H7 (cell line): ENCODE results near the gene SGCE. TPM values are rescaled to one million over a fixed set of nuclear protein-coding genes. Genes with fewer than 3 reads are reported as not detected.
"Not testable (repeated sequence)": the region's sequence is repeated elsewhere in the genome, so short reads cannot be mapped to it uniquely, and the experiment has no call there.

ENCODE experiments used
- DNase-seq: peaks from one replicate; pipeline ENCODE4 v3.0.0; 2012
- H3K27me3 ChIP-seq: 2 replicates; pipeline ENCODE4 v1.6.0; 2011; ENCODE audit warnings: mild to moderate bottlenecking, low read length; ENCODE audit not compliant: control insufficient read depth, insufficient read depth
- H3K36me3 ChIP-seq: replicated peaks from 2 replicates; pipeline ENCODE4 v1.5.1; 2011; ENCODE audit warnings: low read length; ENCODE audit not compliant: control insufficient read depth, insufficient read depth
- H3K4me3 ChIP-seq: 2 replicates; pipeline ENCODE4 v1.5.1; 2011; ENCODE audit warnings: low read depth, mild to moderate bottlenecking, control low read depth, low read length, moderate library complexity; ENCODE audit not compliant: insufficient read depth
- total RNA-seq: library from RNA; depleted of rRNA; stranded (reverse); fragments of >200 nt; shearing (Covaris generic); gene quantifications from 2 replicates; pipeline ENCODE4 v1.2.3, GENCODE V29; 2014; rRNA removed

Gene SGCE, protein sequence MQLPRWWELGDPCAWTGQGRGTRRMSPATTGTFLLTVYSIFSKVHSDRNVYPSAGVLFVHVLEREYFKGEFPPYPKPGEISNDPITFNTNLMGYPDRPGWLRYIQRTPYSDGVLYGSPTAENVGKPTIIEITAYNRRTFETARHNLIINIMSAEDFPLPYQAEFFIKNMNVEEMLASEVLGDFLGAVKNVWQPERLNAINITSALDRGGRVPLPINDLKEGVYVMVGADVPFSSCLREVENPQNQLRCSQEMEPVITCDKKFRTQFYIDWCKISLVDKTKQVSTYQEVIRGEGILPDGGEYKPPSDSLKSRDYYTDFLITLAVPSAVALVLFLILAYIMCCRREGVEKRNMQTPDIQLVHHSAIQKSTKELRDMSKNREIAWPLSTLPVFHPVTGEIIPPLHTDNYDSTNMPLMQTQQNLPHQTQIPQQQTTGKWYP
- 25.8 and 28.4 TPM in 2 replicates for total RNA-seq

DNA sequence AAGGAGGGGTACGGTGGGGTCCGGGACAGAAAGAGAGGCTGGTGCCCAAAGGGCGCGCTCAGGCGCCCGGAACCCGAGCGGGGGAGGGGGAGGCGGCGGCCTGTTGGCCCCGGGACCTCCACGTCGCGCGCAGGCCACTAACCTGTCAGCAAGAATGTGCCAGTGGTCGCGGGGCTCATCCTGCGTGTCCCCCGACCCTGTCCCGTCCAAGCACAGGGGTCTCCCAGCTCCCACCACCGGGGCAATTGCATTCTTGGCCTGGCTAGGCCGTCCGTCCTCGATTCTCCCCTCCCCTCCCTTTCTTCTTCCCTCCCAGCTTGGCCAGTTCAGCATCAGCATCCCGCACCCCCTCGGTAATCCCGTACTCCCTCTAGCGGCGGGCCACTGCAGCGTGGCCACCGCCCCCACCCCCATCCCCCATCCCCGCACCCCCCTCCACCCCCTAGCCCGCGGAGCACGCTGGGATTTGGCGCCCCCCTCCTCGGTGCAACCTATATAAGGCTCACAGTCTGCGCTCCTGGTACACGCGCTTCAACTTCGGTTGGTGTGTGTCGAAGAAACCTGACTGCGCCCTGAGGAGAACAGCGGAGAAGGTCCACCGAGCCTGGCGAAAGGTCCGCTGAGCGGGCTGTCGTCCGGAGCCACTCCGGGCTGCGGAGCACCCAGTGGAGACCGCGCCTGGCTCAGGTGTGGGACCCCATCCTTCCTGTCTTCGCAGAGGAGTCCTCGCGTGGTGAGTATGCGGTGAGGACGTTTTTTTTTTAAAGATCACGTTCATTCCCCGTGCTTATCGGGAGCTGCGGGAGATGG, at the start of gene SGCE:
Gene SGCE (minus strand): TSS at position 286 of the 810 bp plus-strand sequence. CDS start 35 bp downstream, at position 251.
- Histone ChIP-seq H3K27me3 (peaks cover 7% of the 10 kb centered on the region), H3K36me3 (no peaks in the 10 kb centered on the region), H3K4me3 (peak within 1 kb of the TSS; percentile 90)
- DNase-seq = peak; percentile 75

DNA sequence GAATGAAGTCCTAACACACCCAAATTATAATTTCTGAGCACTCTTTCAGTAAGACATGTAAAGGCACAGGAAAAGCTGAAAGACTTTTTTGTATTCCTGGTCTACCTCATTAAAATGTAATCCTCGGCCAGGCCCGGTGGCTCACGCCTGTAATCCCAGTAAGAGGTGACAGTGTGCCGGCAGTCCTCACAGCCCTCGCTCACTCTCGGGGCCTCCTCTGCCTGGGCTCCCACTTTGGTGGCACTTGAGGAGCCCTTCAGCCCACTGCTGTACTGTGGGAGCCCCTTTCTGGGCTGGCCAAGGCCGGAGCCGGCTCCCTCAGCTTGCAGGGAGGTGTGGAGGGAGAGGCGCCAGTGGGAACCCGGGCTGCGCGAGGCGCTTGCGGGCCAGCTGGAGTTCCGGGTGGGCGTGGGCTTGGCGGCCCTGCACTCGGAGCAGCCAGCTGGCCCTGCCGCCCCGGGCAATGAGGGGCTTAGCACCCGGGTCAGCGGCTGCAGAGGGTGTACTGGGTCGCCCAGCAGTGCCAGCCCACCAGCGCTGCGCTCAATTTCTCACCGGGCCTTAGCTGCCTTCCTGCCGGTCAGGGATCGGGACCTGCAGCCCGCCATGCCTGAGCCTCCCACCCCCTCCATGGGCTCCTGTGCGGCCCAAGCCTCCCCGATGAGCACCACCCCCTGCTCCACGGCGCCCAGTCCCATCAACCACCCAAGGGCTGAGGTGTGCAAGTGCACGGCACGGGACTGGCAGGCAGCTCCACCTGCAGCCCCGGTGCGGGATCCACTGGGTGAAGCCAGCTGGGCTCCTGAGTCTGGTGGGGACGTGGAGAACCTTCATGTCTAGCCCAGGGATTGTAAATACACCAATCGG, 49.5 kb upstream of the SGCE start:
- not testable (repeated sequence) for H3K36me3 ChIP-seq, H3K4me3 ChIP-seq, H3K27me3 ChIP-seq, DNase-seq

DNA sequence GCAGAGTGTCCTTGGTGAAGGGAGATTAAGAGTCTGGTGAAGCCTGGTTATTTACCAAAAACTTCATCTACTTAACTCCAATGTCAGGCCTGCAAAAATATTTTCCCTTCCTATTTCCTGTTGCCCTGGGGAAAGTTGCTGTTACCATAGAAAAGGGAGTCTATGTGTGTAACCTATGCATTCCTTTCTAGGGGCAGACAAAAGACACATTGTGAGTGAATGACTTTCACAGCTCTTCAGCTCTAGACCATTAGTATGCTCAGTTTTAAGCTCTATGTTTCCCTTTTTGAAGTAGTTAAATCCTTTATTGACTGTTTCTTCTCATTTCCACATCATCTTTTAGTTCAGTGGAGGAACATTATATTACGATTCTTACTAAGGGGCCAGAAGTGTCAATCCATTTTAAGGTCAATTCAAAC, 45.6 kb upstream of the SGCE start:
- H3K4me3 ChIP-seq = no peak overlapping the region
- H3K27me3 ChIP-seq = no peaks in the 10 kb centered on the region
- peak; percentile 7 for DNase-seq
- no peaks in the 10 kb centered on the region for H3K36me3 ChIP-seq

DNA sequence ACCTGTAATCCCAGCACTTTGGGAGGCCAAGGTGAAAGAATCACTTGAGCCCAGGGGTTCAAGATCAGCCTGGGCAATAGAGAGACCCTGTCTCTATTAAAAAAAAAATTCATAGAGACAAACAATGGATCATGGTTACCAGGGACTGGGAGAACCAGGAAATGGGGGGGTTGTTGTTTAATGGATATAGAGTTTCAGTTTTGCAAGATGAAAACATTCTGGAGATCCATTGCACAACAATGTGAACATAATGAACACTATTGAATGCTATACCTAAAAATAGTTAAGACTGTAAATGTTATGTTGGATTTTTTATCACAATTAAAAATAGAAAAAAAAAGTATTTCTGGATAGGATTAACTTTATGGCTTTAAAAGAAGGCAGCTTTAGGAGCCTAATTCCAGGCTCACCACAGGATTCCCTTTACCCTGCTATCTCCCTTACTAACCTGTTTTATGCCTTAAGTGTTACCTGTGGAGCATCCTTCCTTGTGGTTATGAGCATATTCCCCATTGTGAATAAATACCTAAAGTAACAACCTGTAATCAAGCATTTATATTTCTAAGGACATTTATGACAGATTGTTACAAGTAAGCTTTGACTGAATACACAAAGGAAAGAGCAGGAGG, 45.1 kb upstream of the SGCE start:
- no peak for DNase-seq
- Histone ChIP-seq H3K27me3 (no peaks in the 10 kb centered on the region), H3K4me3 (no peak overlapping the region), H3K36me3 (no peaks in the 10 kb centered on the region)

DNA sequence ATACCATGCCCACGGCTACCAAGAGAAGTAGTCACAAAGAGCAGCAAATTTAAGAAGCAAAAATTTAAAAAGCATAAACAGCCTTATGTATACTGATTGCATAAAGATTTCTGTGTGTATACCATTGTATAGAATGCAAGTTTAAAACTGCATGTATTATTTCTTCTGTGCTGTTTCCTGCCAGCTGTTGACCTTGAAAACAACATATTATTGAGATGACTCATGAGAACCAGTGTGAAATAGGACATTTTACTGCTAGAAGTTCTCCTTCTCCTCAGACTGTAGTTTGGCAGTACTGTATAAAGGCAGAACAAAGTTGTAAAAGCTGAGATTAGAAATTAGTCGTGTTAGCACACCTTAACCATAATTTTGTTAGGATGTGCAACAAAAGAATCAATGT, 42.3 kb upstream of the SGCE start:
- H3K36me3 ChIP-seq = no peaks in the 10 kb centered on the region
- H3K27me3 ChIP-seq = no peaks in the 10 kb centered on the region
- no peak for DNase-seq
- H3K4me3 ChIP-seq = no peak overlapping the region

DNA sequence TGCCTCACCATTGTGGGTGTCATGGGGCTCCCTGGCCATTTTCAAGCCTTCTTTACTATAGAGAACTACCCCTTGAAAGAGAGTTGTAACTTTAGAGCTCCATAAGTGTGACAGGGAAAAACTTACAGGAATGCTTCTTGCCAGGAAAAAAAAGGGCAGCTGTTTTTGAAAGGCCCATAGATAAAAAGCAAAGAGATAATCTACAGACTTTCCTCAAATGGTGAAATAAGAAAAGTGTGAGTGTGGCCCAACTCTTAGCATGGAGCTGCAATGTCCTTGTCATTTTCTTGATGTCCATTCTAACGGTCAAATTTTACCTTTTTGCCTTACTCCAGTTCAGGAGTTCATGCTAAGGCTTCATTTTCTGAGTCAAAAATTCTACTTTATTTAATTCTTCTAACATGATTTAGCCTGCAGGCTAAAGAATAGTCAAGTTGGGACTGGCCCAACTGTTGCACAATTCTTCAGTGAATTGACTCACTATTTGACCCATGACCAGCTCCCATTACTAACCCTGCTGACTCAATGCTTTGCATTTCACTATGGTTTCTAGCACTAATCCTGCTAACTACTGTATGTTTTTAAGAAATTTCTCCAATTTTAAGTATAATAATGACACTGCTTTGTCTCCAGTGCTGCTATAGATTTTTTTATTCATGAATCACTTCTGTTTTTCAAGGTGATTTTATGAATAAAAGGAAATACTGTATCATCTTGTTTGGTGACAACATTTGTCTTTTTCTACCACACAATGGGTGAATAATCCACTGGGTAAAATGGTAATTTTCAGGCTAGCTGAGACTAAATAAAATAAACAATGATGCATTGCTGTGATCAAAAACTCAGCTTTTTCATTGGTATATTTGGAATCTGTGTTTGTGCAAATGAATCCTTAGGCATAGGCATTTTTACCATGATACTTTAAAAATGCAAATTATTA, 41.4 kb upstream of the SGCE start:
- H3K27me3 ChIP-seq = no peaks in the 10 kb centered on the region
- no peaks in the 10 kb centered on the region for H3K36me3 ChIP-seq
- H3K4me3 ChIP-seq = no peak overlapping the region
- no peak for DNase-seq

DNA sequence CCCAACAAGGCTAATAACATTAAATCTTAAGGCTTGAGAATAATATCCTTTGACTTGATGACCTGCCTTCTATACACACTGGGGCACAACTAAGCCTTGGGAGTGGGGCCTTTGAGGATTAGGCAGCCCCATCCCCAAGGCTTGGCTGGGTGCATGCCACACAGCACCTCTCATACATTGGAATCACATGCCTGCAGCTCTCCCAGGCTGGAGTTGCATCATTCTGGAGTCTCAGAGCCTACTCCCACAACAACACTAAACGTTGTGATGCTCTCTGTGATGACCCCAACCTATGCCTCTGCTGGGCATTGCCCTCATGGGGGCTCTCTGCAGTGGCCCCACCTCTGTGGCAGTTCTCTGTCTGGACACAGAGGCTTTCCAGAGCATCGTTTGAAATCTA, 31.9 kb upstream of the SGCE start:
- Histone ChIP-seq H3K36me3 (no peaks in the 10 kb centered on the region), H3K4me3 (no peak overlapping the region), H3K27me3 (no peaks in the 10 kb centered on the region)
- no peak for DNase-seq

DNA sequence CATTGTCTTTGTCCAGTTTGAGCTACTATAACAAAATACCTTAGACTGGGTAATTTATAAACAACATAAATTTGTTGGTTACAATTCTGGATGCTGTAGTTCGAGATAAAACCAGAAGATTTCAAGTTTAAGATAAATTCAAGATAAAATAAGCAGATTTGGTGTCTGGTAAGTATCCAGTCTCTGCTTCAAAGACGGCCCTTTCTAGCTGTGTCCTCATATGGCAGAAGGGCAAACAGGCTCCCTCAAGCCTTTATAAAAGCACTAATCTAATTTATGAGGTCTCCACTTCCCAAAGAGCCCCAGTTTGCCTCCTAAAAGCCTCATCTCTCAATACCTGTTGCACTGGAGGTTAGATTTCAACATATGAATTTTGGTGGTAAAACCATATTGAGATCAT, 31.1 kb upstream of the SGCE start:
- DNase-seq = no peak
- H3K27me3 ChIP-seq = no peaks in the 10 kb centered on the region
- no peaks in the 10 kb centered on the region for H3K36me3 ChIP-seq
- no peak overlapping the region for H3K4me3 ChIP-seq

DNA sequence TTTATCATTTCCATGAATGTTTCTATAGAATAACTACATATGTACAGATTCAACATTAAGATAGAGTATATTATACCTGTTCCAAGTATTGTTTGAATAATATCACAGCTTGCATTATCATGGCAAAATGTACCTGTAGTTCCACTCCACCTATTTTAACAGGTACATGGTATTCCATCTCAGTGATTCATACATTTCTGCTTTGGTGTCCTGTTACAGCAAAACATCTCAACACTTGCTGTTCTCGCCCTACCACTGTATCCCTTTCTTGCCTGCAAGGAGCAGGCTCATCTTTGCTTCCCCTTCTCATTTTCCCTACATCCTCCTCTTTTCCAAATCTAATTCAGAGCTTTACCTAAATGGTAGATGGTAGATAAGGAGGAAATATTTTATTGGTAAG, 27.1 kb upstream of the SGCE start:
- H3K36me3 ChIP-seq = no peaks in the 10 kb centered on the region
- no peak for DNase-seq
- no peak overlapping the region for H3K4me3 ChIP-seq
- no peaks in the 10 kb centered on the region for H3K27me3 ChIP-seq

DNA sequence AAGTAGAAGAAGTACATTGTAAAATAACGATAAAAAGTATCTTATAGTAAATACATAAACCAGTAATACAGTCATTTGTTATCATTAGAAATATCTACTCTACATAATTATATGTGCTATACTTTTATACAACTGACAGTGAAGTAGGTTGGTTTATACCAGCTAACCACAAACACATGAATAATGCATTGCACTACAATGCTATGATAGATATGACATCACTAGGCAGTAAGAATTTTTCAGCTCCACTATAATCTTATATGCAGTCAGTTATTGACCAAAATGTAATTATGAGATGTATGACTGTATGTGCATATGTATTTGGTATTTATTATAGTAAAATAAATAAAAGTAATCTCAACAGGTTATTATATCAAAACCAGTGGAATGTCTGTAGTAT, 23.4 kb upstream of the SGCE start:
- H3K4me3 ChIP-seq = no peak overlapping the region
- H3K36me3 ChIP-seq = no peaks in the 10 kb centered on the region
- H3K27me3 ChIP-seq = no peaks in the 10 kb centered on the region
- DNase-seq = no peak

DNA sequence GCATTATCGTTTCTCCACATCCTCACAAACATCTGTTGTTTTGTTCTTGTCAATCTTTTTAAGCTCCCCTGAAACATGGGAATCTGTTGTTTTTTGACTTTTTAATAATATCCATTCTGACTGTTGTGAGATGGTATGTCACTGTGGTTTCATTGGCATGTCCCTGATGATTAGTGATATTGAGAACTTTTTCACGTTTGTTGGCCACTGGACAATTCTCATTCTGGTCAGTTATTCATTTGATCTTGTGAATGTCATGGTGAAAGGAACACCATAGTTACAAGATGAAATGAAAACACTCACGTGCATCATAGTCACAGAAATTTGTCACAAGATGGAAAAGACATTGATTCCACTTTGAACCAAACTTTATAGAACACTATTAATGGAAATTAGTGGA, 20.5 kb upstream of the SGCE start:
- DNase-seq = no peak
- H3K36me3 ChIP-seq = no peaks in the 10 kb centered on the region
- H3K27me3 ChIP-seq = no peaks in the 10 kb centered on the region
- H3K4me3 ChIP-seq = no peak overlapping the region

DNA sequence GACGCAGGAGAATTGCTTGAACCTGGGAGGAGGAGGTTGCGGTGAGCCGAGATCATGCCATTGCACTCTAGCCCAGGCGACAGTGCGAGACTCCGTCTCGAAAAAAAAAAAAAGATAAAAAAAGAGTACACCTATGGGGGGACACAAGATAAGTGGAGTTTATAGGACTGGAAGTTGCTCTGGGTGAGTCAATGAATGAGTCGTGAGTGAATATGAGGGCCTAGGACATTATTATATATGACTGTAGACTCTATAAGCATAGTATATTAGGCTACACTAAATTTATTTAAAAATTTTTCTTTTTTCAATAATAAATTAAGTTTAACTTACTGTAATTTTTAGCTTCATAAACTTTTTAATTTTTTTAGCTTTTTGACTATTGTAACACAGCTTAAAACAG, 19.4 kb upstream of the SGCE start:
- DNase-seq = no peak
- no peak overlapping the region for H3K4me3 ChIP-seq
- H3K36me3 ChIP-seq = no peaks in the 10 kb centered on the region
- H3K27me3 ChIP-seq = no peaks in the 10 kb centered on the region

DNA sequence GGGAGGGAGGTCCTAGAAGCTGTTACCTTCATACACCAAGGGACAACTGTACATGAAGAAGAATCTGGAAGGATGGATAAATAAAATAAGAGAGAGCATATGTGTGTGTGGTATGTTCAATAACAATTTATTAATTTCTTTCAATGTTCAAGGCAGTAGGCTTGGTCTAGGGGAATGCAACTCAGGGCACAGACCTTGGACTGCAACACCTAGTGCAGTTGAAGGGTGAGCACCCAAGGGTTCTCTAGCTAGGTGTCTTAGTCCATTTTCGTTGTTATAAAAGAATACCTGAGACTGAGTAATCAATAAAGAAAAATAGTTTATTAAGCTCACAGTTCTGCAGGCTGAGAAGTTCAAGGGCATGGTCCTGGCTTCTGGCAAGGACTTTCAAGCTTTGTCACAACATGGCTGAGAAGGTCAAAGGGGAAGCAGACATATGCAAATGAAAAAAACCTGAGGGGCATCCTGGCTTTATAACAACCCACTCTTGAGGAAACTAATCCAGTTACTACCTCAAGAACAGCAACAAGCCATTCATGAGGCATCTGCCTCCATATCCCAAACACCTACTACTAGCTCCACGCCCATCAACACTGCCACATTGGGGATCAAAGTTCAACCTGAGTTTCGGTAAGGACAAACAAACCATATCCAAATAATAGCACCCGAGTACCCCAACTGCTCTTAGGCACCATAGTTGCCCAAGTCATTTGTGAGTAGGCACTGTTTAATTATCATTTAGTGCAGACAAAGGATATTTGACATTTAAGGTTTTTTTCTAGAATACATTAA, 15.7 kb upstream of the SGCE start:
- Histone ChIP-seq H3K4me3 (no peak overlapping the region), H3K36me3 (no peaks in the 10 kb centered on the region), H3K27me3 (no peaks in the 10 kb centered on the region)
- DNase-seq = no peak
